CD4-positive, alpha-beta T cell (primary cell): ENCODE data around the gene METRNL. TPM values are rescaled to one million over a fixed set of nuclear protein-coding genes. Genes with fewer than 3 reads are reported as not detected.

ENCODE experiments used
- ATAC-seq: fragments of 200-7000 bp; cut with Tn5 transposase; one replicate; pipeline ENCODE4 v1.10.0; 2022; ENCODE audit warnings: mild to moderate bottlenecking; ENCODE audit not compliant: poor library complexity
- CTCF ChIA-PET: fragments of 350-600 bp; sonication (Branson Sonifier 250); formaldehyde crosslinking; loops from one replicate; lab custom pipeline; 2021; ENCODE audit warnings: antibody characterized with exemption, inconsistent platforms; lab: Charles Lee
- POLR2A ChIA-PET: fragments of 350-600 bp; sonication (Branson Sonifier 250); formaldehyde crosslinking; loops from one replicate; lab custom pipeline; 2021; ENCODE audit warnings: antibody characterized with exemption, inconsistent platforms; lab: Charles Lee
- DNase-seq, 14 experiments: peaks; one replicate each; pipeline ENCODE4 v3.0.0-alpha.2; 2013 to 2020; ENCODE audit warnings: mixed read lengths in 2 of 14
- H3K27ac ChIP-seq, 2 donors: one replicate each; pipeline versions ENCODE4 v1.5.1 to v1.7.0; 2013; ENCODE audit warnings: low read length in 2 of 2, low read depth in 1 of 2, mild to moderate bottlenecking in 1 of 2
- H3K27me3 ChIP-seq, 2 experiments: 1 replicate in 1 of 2; 2 replicates in 1 of 2; pipeline versions ENCODE4 v1.6.1 to v1.7.0; 2013; ENCODE audit warnings: low read length in 2 of 2, control low read depth in 1 of 2, mild to moderate bottlenecking in 1 of 2, moderate library complexity in 1 of 2; ENCODE audit not compliant: insufficient read depth in 2 of 2, control insufficient read depth in 1 of 2
- H3K36me3 ChIP-seq: one replicate; pipeline ENCODE4 v1.6.1; 2013; ENCODE audit warnings: low read length, control low read depth; ENCODE audit not compliant: insufficient read depth
- H3K4me1 ChIP-seq: one replicate; pipeline ENCODE4 v1.6.1; 2013; ENCODE audit warnings: low read length, control low read depth; ENCODE audit not compliant: insufficient read depth
- H3K4me3 ChIP-seq: one replicate; pipeline ENCODE4 v1.5.1; 2013; ENCODE audit warnings: mild to moderate bottlenecking, low read length, moderate library complexity
- H3K9me3 ChIP-seq, 2 experiments: 1 replicate in 1 of 2; 2 replicates in 1 of 2; pipeline versions ENCODE4 v1.6.1 to v1.7.0; 2013; ENCODE audit warnings: low read length in 2 of 2, mild to moderate bottlenecking in 2 of 2, control low read depth in 1 of 2, moderate library complexity in 1 of 2; ENCODE audit not compliant: control insufficient read depth in 1 of 2, insufficient read depth in 1 of 2
- H3K27ac Mint-ChIP-seq: one replicate; pipeline ENCODE4 v1.8.0; 2020; ENCODE audit warnings: mixed read lengths
- H3K27me3 Mint-ChIP-seq: one replicate; pipeline ENCODE4 v1.8.0; 2021; ENCODE audit warnings: mixed read lengths
- H3K36me3 Mint-ChIP-seq: one replicate; pipeline ENCODE4 v1.8.0; 2021; ENCODE audit warnings: low read depth, mixed read lengths
- H3K4me1 Mint-ChIP-seq: one replicate; pipeline ENCODE4 v1.8.0; 2021; ENCODE audit warnings: low read depth, mixed read lengths
- H3K4me3 Mint-ChIP-seq: one replicate; pipeline ENCODE4 v1.8.0; 2020; ENCODE audit warnings: mild to moderate bottlenecking, mixed read lengths
- H3K9me3 Mint-ChIP-seq: one replicate; pipeline ENCODE4 v1.8.0; 2020; ENCODE audit warnings: mixed read lengths
- intact Hi-C, 2 experiments: fragments of 100-400 bp; cut with DNase I in 1 of 2; cut with micrococcal nuclease in 1 of 2; formaldehyde crosslinking; loops; one replicate each; pipeline versions ENCODE4 v1.15.1 to v1.9.0; 2023 to 2025; cut with DNase I, micrococcal nuclease
- total RNA-seq, 174 experiments: library from RNA in 2 of 174; stranded (reverse) in 2 of 174; gene quantifications; one replicate each; pipeline ENCODE4 v1.2.3 and lab custom pipeline; 2021 to 2026
- TF ChIP-seq, protein P1 (sequence below): fragments of 200-600 bp; IDR thresholded peaks from one replicate; pipeline ENCODE4 v1.8.0; 2022; ENCODE audit warnings: antibody characterized with exemption, mild to moderate bottlenecking

The METRNL gene
- total RNA-seq, 2 experiments from 2014 or later: 24.5 to 26.9 TPM

GRCh38 chr17:83095016-83095415 is 15.6 kb downstream of the METRNL start:
- Histone ChIP-seq H3K27ac (no peak overlapping the region), H3K36me3 (peaks cover 15% of the 10 kb centered on the region), H3K4me1 (peaks cover 6% of the 10 kb centered on the region), H3K27me3 (peaks cover 15 to 16% of the 10 kb centered on the region in 2 experiments), H3K4me3 (no peak overlapping the region), H3K9me3 (peaks cover 0 to 23% of the 10 kb centered on the region in 2 experiments)
- ATAC-seq (no peak), DNase-seq (no peak)
- intact Hi-C loops: no loop called here
- no peaks in the 10 kb centered on the region for H3K36me3 Mint-ChIP-seq
- H3K4me3 Mint-ChIP-seq: peak overlapping the region; percentile 38
- TF ChIP-seq, protein P1, sequence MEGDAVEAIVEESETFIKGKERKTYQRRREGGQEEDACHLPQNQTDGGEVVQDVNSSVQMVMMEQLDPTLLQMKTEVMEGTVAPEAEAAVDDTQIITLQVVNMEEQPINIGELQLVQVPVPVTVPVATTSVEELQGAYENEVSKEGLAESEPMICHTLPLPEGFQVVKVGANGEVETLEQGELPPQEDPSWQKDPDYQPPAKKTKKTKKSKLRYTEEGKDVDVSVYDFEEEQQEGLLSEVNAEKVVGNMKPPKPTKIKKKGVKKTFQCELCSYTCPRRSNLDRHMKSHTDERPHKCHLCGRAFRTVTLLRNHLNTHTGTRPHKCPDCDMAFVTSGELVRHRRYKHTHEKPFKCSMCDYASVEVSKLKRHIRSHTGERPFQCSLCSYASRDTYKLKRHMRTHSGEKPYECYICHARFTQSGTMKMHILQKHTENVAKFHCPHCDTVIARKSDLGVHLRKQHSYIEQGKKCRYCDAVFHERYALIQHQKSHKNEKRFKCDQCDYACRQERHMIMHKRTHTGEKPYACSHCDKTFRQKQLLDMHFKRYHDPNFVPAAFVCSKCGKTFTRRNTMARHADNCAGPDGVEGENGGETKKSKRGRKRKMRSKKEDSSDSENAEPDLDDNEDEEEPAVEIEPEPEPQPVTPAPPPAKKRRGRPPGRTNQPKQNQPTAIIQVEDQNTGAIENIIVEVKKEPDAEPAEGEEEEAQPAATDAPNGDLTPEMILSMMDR: no peak
- ChIA-PET POLR2A (no interaction called here), CTCF (no interaction called here)
- H3K27ac Mint-ChIP-seq: no peak overlapping the region
- peaks cover 6% of the 10 kb centered on the region for H3K27me3 Mint-ChIP-seq
- no peaks in the 10 kb centered on the region for H3K4me1 Mint-ChIP-seq
- H3K9me3 Mint-ChIP-seq: no peaks in the 10 kb centered on the region

GRCh38 chr17:83096401-83097224 is 17.2 kb downstream of the METRNL start:
- DNase-seq (no peak), ATAC-seq (no peak)
- no peaks in the 10 kb centered on the region for H3K36me3 Mint-ChIP-seq
- Histone ChIP-seq H3K27me3 (peaks cover 25 to 26% of the 10 kb centered on the region in 2 experiments), H3K4me1 (peaks cover 18% of the 10 kb centered on the region), H3K4me3 (no peak overlapping the region), H3K9me3 (peaks cover 0 to 27% of the 10 kb centered on the region in 2 experiments), H3K36me3 (peaks cover 15% of the 10 kb centered on the region), H3K27ac (no peak overlapping the region)
- H3K27ac Mint-ChIP-seq: no peak overlapping the region
- intact Hi-C loops: no loop called here
- ChIA-PET POLR2A (no interaction called here), CTCF (no interaction called here)
- H3K27me3 Mint-ChIP-seq: peaks cover 11% of the 10 kb centered on the region
- no peaks in the 10 kb centered on the region for H3K9me3 Mint-ChIP-seq
- TF ChIP-seq, protein P1: no peak
- no peaks in the 10 kb centered on the region for H3K4me1 Mint-ChIP-seq
- H3K4me3 Mint-ChIP-seq: no peak overlapping the region

- ATAC-seq (no peak), DNase-seq (no peak)
- H3K4me1 Mint-ChIP-seq: no peaks in the 10 kb centered on the region
- Histone ChIP-seq H3K4me1 (peaks cover 18% of the 10 kb centered on the region), H3K27me3 (peaks cover 26 to 30% of the 10 kb centered on the region in 2 experiments), H3K27ac (no peak overlapping the region), H3K9me3 (peaks cover 0 to 32% of the 10 kb centered on the region in 2 experiments), H3K36me3 (peaks cover 15% of the 10 kb centered on the region), H3K4me3 (no peak overlapping the region)
- no peak overlapping the region for H3K27ac Mint-ChIP-seq
- no peaks in the 10 kb centered on the region for H3K9me3 Mint-ChIP-seq
- TF ChIP-seq, protein P1: no peak
- POLR2A ChIA-PET: no interaction called here
- H3K36me3 Mint-ChIP-seq: no peaks in the 10 kb centered on the region
- peaks cover 11% of the 10 kb centered on the region for H3K27me3 Mint-ChIP-seq
- CTCF ChIA-PET: no interaction called here
- intact Hi-C loops: no loop called here
- H3K4me3 Mint-ChIP-seq: no peak overlapping the region
Measured at GRCh38 chr17:83097831-83098230, 18.4 kb downstream of the METRNL start.
